Peyer's patch (tissue), 4 donors: ENCODE measurements around the gene PPARGC1A.

Experiments
- CTCF ChIP-seq, 6 experiments: fragments of 450-650 bp in 4 of 6; fragments of 200-600 bp in 2 of 6; sonication (generic) in 1 of 6; IDR thresholded peaks; one replicate each; pipeline ENCODE4 v1.5.1; 2017 to 2019; ENCODE audit warnings: antibody characterized with exemption in 6 of 6, mild to moderate bottlenecking in 3 of 6, moderate library complexity in 1 of 6
- POLR2A ChIP-seq, 2 donors: fragments of 450-650 bp; IDR thresholded peaks; one replicate each; pipeline ENCODE4 v1.5.1; 2017; ENCODE audit warnings: antibody characterized with exemption in 2 of 2, mild to moderate bottlenecking in 2 of 2, moderate library complexity in 2 of 2

- TF ChIP-seq POLR2A (IDR thresholded peaks at IDR 0.05): no peak
- no peak for TF ChIP-seq CTCF (IDR thresholded peaks at IDR 0.05)
These were observed 456 bp downstream of the PPARGC1A start for GRCh38 chr4:23889391-23889790.
